Ramos (cell line): ENCODE results near the gene ATXN7L2.

Experiments
- in situ Hi-C: fragments of 300-500 bp; cut with MboI; formaldehyde crosslinking; loops from one replicate; pipeline ENCODE4 v1.14.3; 2022; ENCODE audit warnings: low sequenced_read_pairs; ENCODE audit not compliant: unreplicated experiment

Gene ATXN7L2

GRCh38 chr1:109495738-109496137 is 12.0 kb downstream of the ATXN7L2 start:
- in situ Hi-C loops, result loop anchor here (5.0 kb wide), 1 partner anchor 37 kb away; no protein-coding TSS in a partner anchor

- in situ Hi-C loops, result loop anchor here (5.0 kb wide), 1 partner anchor 35 kb away; no protein-coding TSS in a partner anchor
These were observed 13.9 kb downstream of the ATXN7L2 start for GRCh38 chr1:109497449-109498160.

GRCh38 chr1:109498161-109498801 is 14.6 kb downstream of the ATXN7L2 start:
- in situ Hi-C loops, result loop anchor here (5.0 kb wide), 1 partner anchor 34 kb away; no protein-coding TSS in a partner anchor

- in situ Hi-C loops, result loop anchor here (5.0 kb wide), 1 partner anchor 33 kb away; no protein-coding TSS in a partner anchor
These were observed 15.4 kb downstream of the ATXN7L2 start for GRCh38 chr1:109499081-109499480.

GRCh38 chr1:109499661-109500536 is 16.2 kb downstream of the ATXN7L2 start:
- in situ Hi-C loops, result loop anchor here (5.0 kb wide), 1 partner anchor 32 kb away; no protein-coding TSS in a partner anchor

GRCh38 chr1:109500941-109501381 is 17.3 kb downstream of the ATXN7L2 start:
- in situ Hi-C loops, result no loop called here

- in situ Hi-C loops, result no loop called here
These were observed 18.1 kb downstream of the ATXN7L2 start for GRCh38 chr1:109501644-109502363.

GRCh38 chr1:109502364-109502851 is 18.7 kb downstream of the ATXN7L2 start:
- in situ Hi-C loops, result no loop called here

GRCh38 chr1:109503935-109504334 is 20.2 kb downstream of the ATXN7L2 start:
- in situ Hi-C loops, result no loop called here

GRCh38 chr1:109504974-109505373 is 21.3 kb downstream of the ATXN7L2 start:
- in situ Hi-C loops, result no loop called here

GRCh38 chr1:109508001-109508872 is 24.5 kb downstream of the ATXN7L2 start:
- in situ Hi-C loops, result no loop called here

GRCh38 chr1:109508873-109509175 is 25.1 kb downstream of the ATXN7L2 start:
- in situ Hi-C loops, result no loop called here

- in situ Hi-C loops, result no loop called here
These were observed 25.8 kb downstream of the ATXN7L2 start, which contains the start of gene AMIGO1 for GRCh38 chr1:109509176-109510134. Gene AMIGO1 (minus strand): TSS chr1:109509727. CDS start chr1:109508912, 815 bp downstream.

GRCh38 chr1:109513110-109513710 is 29.5 kb downstream of the ATXN7L2 start:
- in situ Hi-C loops, result no loop called here

- in situ Hi-C loops, result no loop called here
These were observed 31.1 kb downstream of the ATXN7L2 start for GRCh38 chr1:109514846-109515245.

- in situ Hi-C loops, result no loop called here
These were observed 33.2 kb downstream of the ATXN7L2 start for GRCh38 chr1:109516872-109517271.

GRCh38 chr1:109517337-109517736 is 33.6 kb downstream of the ATXN7L2 start:
- in situ Hi-C loops, result no loop called here
